Glomerular endothelial cell (primary cell): Measurements from ENCODE around the gene LUC7L. TPM values are rescaled to one million over a fixed set of nuclear protein-coding genes. Genes with fewer than 3 reads are reported as not detected.

Experiments used
- DNase-seq: peaks from one replicate; pipeline ENCODE4 v3.0.0-alpha.2; 2011; ENCODE audit warnings: low read depth, low spot score; ENCODE audit errors: extremely low read depth
- total RNA-seq: library from RNA; depleted of rRNA; stranded (reverse); fragments of >200 nt; gene quantifications from 2 replicates; pipeline ENCODE4 v1.2.3, GENCODE V29; 2015

LUC7L gene
- total RNA-seq, 1 donor from 2014 or later, result 85.6 TPM

DNA sequence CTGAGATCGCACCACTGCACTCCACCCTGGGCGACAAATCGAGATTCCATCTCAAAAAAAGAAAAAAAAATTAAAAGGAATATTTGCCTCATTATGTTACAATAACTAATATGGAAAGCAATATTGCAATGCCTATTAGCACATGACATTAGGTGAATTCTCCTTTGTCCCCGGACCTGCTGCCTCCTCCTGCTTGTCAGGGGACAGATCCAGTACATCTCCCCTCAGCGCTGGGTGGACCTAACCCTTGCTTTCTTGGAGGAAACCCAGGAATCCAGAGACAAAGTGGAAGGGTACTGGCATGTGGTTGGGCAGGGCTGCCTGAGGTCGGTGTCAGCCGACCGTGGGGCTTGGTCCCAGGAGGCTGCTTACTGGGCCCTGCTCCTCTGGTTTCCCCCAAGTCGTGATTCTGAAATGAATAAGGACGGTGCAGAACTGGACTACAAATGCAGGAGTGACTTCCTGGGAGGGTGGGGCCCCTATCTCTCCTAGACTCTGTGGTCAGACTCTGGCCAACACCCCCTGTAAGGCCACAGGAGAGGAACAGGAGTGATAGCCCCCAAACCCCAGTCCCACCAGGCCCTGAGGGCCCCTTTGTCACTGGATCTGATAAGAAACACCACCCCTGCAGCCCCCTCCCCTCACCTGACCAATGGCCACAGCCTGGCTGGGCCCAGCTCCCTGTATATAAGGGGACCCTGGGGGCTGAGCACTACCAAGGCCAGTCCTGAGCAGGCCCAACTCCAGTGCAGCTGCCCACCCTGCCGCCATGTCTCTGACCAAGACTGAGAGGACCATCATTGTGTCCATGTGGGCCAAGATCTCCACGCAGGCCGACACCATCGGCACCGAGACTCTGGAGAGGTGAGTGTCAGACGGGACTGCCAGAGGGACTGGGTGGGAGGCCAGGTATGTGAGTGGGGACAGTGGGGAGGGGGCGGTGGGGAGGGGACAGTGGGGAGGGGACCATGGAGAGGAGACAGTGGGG is 76.8 kb downstream of the LUC7L start, which contains the start of gene HBZ:
HBZ (plus strand) TSS at position 504 of the 988 bp plus-strand sequence; CDS start at position 770, 266 bp downstream.
- no peak for DNase-seq

DNA sequence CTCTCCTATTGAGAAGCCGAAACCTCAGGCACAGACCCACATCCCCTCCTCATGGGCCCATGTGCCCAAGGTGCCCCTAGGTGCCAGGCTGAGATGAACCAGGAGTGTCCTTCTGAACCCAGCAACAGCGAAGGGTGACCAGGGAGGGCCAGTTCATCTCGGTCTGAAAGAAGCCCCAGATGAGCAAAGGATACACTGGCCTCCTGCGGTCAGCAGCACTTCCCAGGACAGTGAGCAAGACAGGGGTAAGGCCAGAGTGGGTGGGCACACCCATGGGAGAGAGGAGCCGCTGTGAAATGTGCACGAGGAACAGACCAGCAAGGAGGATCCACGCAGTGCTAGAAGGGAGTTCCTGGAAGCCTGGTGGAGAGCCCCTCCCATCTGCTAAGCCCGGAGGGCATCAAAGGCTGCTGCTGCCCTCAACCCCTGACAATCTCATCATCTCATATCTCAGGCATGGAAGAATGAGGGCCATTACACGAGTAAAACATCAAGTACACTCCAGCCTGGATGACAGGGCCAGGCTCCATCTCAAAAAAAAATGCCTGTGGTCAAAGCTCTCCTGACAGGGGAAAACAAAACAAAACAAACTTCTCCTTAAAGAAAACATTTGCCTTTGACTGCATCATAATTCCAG is 80.1 kb downstream of the LUC7L start:
- no peak for DNase-seq

DNA sequence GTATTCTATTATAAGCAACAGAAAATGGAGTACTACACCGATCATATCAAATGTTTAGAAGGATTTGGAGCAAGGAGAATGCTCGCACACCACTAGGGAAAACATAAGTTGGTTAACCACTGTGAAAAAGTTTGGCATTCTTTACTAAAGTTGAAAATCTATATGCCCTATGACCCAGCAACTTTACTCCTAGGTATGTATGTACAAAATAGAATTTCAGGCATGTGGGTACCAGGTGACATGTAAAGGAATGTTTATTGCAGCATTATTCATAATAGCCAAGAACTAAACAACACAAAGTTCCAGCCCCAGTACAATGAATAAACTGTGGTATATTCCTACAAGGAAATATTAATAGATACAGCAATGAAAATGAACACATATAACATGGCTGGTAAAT is 82.6 kb downstream of the LUC7L start:
- DNase-seq, result no peak

DNA sequence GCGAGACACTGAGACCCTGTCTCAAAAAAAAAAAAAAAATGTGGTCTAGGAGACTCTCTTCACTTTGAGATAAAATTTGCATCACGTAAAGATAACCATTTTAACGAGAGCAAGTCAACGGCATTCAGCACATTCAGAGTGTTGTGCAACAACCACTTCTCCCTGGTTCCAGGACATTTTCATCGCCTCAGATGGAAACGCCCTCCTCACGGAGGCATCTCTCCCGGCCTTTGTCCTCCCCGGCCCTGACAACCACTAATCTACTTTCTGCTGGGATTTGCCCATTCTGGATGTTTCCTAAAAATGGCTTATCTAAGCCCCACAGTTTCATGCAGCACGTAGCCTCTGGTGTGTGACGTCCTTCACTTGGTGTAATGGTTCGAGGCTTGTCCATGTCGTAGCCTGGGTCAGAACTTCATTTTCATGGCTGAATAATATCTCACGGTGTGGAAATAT is 84.4 kb downstream of the LUC7L start:
- no peak for DNase-seq

DNA sequence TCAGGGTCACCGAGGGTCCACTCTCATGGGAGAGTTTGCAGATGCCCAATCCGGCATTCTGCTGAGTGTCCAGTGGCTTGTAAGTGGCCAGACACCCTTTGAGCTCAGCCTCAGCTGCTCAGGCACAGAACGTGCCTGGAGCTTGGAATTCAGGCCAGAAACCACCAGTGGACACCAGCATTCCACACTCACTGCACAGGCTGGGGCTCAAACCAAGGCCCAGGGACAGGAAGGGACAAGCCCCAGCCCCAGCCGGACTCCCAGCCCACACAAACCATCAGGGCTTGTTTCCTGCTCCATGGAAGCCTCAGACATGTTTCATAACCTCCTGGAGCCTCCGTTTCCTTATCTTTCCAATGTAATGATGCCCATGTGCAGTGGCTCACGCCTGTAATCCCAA is 85.8 kb downstream of the LUC7L start:
- DNase-seq, result no peak

DNA sequence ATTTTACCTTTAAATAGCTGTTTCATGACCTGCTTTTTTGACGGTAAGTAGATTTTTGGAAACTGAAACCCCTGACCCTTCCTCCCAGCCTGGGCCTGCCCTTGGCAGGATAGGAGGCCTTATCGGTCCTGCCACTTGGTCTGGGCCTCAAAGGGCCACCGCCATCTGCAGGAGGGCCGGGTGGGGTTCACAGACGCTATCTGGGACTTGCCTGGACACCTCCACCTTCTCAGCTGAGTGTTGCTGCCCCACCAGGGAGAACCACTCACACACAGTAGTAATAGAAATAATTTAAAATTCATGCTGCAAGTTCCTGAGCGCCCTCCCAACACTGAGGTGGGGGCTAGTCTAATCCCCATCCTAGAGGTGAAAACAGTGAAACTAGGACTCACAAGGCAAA is 86.2 kb downstream of the LUC7L start:
- DNase-seq, result no peak

DNA sequence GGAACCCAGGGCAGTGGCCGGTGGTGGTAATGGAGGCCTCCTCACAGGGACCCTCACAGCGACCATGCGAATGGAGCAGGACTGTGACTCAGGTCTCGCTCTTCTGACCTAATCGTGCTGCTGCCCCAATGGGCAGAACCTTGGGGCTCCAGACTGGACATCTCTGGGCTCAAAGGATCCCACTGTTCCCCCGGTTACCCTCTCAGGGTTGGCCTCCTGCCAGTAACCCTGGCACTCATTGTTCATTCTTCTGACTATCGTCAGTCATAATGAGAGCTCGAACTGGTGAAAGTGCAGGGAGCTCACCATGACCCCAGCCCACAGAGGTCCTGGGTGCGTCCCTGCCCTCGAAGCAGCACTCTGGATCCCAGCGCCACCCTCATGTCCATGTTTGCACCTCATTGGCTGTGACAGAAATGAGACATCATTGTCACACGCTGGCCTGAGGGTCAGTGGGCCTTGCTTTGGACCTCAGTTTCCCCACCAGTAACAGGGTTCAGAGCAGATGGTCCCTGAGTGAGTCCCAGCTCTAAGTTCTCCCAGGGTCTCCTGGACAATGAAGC is 86.8 kb downstream of the LUC7L start:
- no peak for DNase-seq

DNA sequence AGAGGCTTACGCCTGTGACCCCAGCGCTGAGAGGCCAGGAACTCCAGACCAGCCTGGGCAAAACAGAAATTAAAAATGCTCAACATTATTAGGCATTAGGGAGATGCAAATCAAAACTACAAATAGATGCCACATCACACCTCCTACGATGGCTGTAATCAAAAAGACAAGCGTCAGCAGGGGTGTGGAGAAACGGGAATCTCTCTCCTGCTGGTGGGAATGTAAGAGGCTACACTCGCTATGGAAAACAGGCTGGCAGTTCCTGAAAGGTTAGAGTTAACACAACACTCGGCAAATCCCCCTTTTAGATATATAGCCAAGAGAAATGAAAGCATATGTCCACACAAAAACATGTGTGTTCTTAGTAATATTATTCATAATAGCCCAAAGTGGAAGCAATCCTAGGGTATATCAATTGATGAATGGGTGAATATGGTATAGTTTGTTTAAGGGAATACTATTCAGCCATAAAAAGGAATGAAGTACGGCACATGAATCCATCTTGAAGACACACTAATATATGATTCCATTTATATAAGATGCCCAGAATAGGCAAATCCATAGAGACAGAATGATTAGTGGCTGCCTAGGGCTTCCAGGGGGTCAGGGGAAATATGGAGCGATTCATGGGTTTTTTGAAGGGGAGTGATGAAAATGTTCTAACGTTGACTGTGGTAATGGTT is 88.9 kb downstream of the LUC7L start:
- no peak for DNase-seq

Other genes starting within 250 kb of the LUC7L start
- 4.8 and 8.5 TPM in 2 replicates for gene POLR3K, start 175.8 kb downstream of the LUC7L start, total RNA-seq
- 20.7 and 25.1 TPM in 2 replicates for gene SNRNP25, start 175.6 kb downstream of the LUC7L start, total RNA-seq
- 46.6 and 75.5 TPM in 2 replicates for gene RHBDF1, start 156.8 kb downstream of the LUC7L start, total RNA-seq
- gene MPG, start 151.2 kb downstream of the LUC7L start, total RNA-seq, result 174 and 190 TPM in 2 replicates
- 15.1 and 39.6 TPM in 2 replicates for gene NPRL3, start 90.8 kb downstream of the LUC7L start, total RNA-seq
- gene HBZ, start 76.8 kb downstream of the LUC7L start, total RNA-seq, result not detected in 2 replicates
- not detected in 2 replicates for gene HBM, start 63.5 kb downstream of the LUC7L start, total RNA-seq
- gene HBA2, start 56.6 kb downstream of the LUC7L start, total RNA-seq, result not detected in 2 replicates
- gene HBA1, start 52.8 kb downstream of the LUC7L start, total RNA-seq, result not detected in 2 replicates
- gene HBQ1, start 49.0 kb downstream of the LUC7L start, total RNA-seq, result 3.7 and 4.9 TPM in 2 replicates
- 112 and 124 TPM in 2 replicates for gene FAM234A, start 5.4 kb upstream of the LUC7L start, total RNA-seq
- gene RGS11, start 46.5 kb upstream of the LUC7L start, total RNA-seq, result 2.3 and 3.9 TPM in 2 replicates
- 0.64 and 4.0 TPM in 2 replicates for gene ARHGDIG, start 51.1 kb upstream of the LUC7L start, total RNA-seq
- 0.23 TPM in 1 of 2 replicates, not detected in the other for gene PDIA2, start 53.7 kb upstream of the LUC7L start, total RNA-seq
- gene AXIN1, start 123.3 kb upstream of the LUC7L start, total RNA-seq, result 24.0 and 28.5 TPM in 2 replicates
- 112 and 144 TPM in 2 replicates for gene MRPL28, start 141.1 kb upstream of the LUC7L start, total RNA-seq
- gene PGAP6, start 152.5 kb upstream of the LUC7L start, total RNA-seq, result 162 and 197 TPM in 2 replicates
- gene NME4, start 167.8 kb upstream of the LUC7L start, total RNA-seq, result 147 and 203 TPM in 2 replicates
- 29.1 and 35.9 TPM in 2 replicates for gene DECR2, start 172.4 kb upstream of the LUC7L start, total RNA-seq
- gene RAB11FIP3, start 196.2 kb upstream of the LUC7L start, total RNA-seq, result 41.2 and 53.8 TPM in 2 replicates